ENCODE measurements around the gene SETD5.

Gene SETD5

GRCh38 chr3:9409981-9410854 lies 12.8 kb downstream of the SETD5 start:
- DNase-seq = no peak

- DNase-seq = no peak
Measured at GRCh38 chr3:9411302-9411701, 13.9 kb downstream of the SETD5 start.

- DNase-seq = no peak
Measured at GRCh38 chr3:9412293-9412692, 14.9 kb downstream of the SETD5 start.

GRCh38 chr3:9414826-9415225 lies 17.4 kb downstream of the SETD5 start:
- DNase-seq = no peak

- DNase-seq = no peak
Measured at GRCh38 chr3:9415485-9416138, 18.2 kb downstream of the SETD5 start.

- no peak for DNase-seq
Measured at GRCh38 chr3:9416139-9416780, 18.8 kb downstream of the SETD5 start.

GRCh38 chr3:9420850-9421549 lies 23.6 kb downstream of the SETD5 start:
- no peak for DNase-seq

- DNase-seq = peak; percentile 56
Measured at GRCh38 chr3:9422712-9423424, 25.5 kb downstream of the SETD5 start.

- no peak for DNase-seq
Measured at GRCh38 chr3:9428411-9428810, 31.0 kb downstream of the SETD5 start.

- DNase-seq = no peak
Measured at GRCh38 chr3:9430733-9431132, 33.3 kb downstream of the SETD5 start.

GRCh38 chr3:9433627-9434521 lies 36.5 kb downstream of the SETD5 start:
- DNase-seq = no peak

GRCh38 chr3:9435316-9435715 lies 37.9 kb downstream of the SETD5 start:
- no peak for DNase-seq

- no peak for DNase-seq
Measured at GRCh38 chr3:9439331-9439730, 41.9 kb downstream of the SETD5 start.

- DNase-seq = no peak
Measured at GRCh38 chr3:9441501-9442221, 44.2 kb downstream of the SETD5 start.

- DNase-seq = no peak
Measured at GRCh38 chr3:9448071-9448470, 50.7 kb downstream of the SETD5 start.

GRCh38 chr3:9448643-9449042 lies 51.2 kb downstream of the SETD5 start:
- DNase-seq = no peak

GRCh38 chr3:9450126-9450525 lies 52.7 kb downstream of the SETD5 start:
- no peak for DNase-seq

- no peak for DNase-seq
Measured at GRCh38 chr3:9450991-9451390, 53.6 kb downstream of the SETD5 start.

GRCh38 chr3:9452417-9452816 lies 55.0 kb downstream of the SETD5 start:
- DNase-seq = peak; percentile 39

GRCh38 chr3:9455596-9456131 lies 58.2 kb downstream of the SETD5 start:
- DNase-seq = no peak

- DNase-seq = no peak
Measured at GRCh38 chr3:9467451-9467850, 70.0 kb downstream of the SETD5 start.

Data from CD4-positive, alpha-beta T cell treated with Interleukin-12 subunit alpha and Interleukin-12 subunit beta, for 1 hour (primary cell).